ENCODE measurements around the gene BCAS3.

Gene BCAS3

GRCh38 chr17:60944751-60945150, 267.1 kb downstream of the BCAS3 start:
- no peak for DNase-seq (ENCODE audit: extremely low spot score)
- ChIA-PET POLR2A (no interaction called here), CTCF (no interaction called here)
- TF ChIP-seq CTCF (IDR thresholded peaks at IDR 0.05; ENCODE audit: control extremely low read depth, extremely low read depth, low read depth, missing control alignments) = no peak

GRCh38 chr17:60947100-60947499, 269.4 kb downstream of the BCAS3 start:
- DNase-seq (ENCODE audit: extremely low spot score) = no peak
- TF ChIP-seq CTCF (IDR thresholded peaks at IDR 0.05; ENCODE audit: control extremely low read depth, extremely low read depth, low read depth, missing control alignments) = no peak
- POLR2A ChIA-PET = no interaction called here
- CTCF ChIA-PET = interaction anchor here (1.4 to 1.5 kb wide), 2 partner anchors 8 to 24 kb away, joined by 3 to 4 read pairs; no protein-coding TSS in a partner anchor

GRCh38 chr17:60947543-60947942, 269.9 kb downstream of the BCAS3 start:
- ChIA-PET CTCF (interaction anchor here (1.4 to 1.5 kb wide), 2 partner anchors 8 to 24 kb away, joined by 3 to 4 read pairs; no protein-coding TSS in a partner anchor), POLR2A (no interaction called here)
- no peak for DNase-seq (ENCODE audit: extremely low spot score)
- TF ChIP-seq CTCF (IDR thresholded peaks at IDR 0.05; ENCODE audit: control extremely low read depth, extremely low read depth, low read depth, missing control alignments) = no peak

GRCh38 chr17:60952747-60953146, 275.1 kb downstream of the BCAS3 start:
- no peak for TF ChIP-seq CTCF (IDR thresholded peaks at IDR 0.05; ENCODE audit: control extremely low read depth, extremely low read depth, low read depth, missing control alignments)
- ChIA-PET CTCF (interaction anchor here (1.0 kb wide), 1 partner anchor 19 kb away, joined by 3 read pairs; no protein-coding TSS in a partner anchor), POLR2A (no interaction called here)
- no peak for DNase-seq (ENCODE audit: extremely low spot score)

GRCh38 chr17:60959011-60959410, 281.4 kb downstream of the BCAS3 start:
- DNase-seq (ENCODE audit: extremely low spot score) = no peak
- ChIA-PET CTCF (no interaction called here), POLR2A (no interaction called here)
- TF ChIP-seq CTCF (IDR thresholded peaks at IDR 0.05; ENCODE audit: control extremely low read depth, extremely low read depth, low read depth, missing control alignments) = no peak

GRCh38 chr17:60959696-60960095, 282.0 kb downstream of the BCAS3 start:
- ChIA-PET CTCF (no interaction called here), POLR2A (no interaction called here)
- no peak for DNase-seq (ENCODE audit: extremely low spot score)
- TF ChIP-seq CTCF (IDR thresholded peaks at IDR 0.05; ENCODE audit: control extremely low read depth, extremely low read depth, low read depth, missing control alignments) = no peak
